Measurements from ENCODE around the gene TRIO.

Gene TRIO

DNA sequence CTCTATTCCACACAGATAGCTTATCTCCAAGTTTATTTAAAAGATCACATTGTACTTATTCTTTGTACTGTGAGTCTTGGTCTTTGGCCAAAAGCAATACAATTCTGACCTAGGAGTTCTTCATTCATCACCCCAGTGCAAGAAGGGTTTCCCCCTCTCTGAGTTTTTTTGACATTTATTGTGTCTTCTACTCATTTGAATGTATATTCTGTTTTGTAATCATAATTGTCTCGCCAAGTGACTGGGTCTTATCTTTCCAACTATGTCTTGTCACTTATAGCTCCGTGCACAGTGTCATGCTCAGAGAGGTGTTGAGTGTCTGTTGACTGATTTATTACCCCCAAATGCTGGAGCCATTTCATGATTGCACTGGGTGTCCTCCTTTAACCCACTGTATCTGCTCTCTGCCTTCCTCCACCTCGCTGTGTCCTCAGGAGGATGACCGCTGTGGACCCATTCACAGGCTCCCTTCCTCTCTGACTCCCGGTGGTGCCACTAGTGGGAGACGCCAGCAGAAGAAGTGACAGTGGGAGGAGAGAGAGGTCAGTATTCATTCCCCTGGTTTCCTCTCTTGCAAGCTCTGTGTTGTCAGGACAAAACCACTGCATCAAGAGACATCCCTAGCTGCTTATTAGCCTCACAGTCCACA, 11.2 kb upstream of the TRIO start:
- TF ChIP-seq, protein P1, sequence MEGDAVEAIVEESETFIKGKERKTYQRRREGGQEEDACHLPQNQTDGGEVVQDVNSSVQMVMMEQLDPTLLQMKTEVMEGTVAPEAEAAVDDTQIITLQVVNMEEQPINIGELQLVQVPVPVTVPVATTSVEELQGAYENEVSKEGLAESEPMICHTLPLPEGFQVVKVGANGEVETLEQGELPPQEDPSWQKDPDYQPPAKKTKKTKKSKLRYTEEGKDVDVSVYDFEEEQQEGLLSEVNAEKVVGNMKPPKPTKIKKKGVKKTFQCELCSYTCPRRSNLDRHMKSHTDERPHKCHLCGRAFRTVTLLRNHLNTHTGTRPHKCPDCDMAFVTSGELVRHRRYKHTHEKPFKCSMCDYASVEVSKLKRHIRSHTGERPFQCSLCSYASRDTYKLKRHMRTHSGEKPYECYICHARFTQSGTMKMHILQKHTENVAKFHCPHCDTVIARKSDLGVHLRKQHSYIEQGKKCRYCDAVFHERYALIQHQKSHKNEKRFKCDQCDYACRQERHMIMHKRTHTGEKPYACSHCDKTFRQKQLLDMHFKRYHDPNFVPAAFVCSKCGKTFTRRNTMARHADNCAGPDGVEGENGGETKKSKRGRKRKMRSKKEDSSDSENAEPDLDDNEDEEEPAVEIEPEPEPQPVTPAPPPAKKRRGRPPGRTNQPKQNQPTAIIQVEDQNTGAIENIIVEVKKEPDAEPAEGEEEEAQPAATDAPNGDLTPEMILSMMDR (conservative IDR thresholded peaks at IDR 0.05; ENCODE audit: low read depth, low read length): no peak
- H3K4me3 ChIP-seq (ENCODE audit: low read depth, low read length): no peak overlapping the region
- peak; percentile 48 for DNase-seq (ENCODE audit: low read depth)

DNA sequence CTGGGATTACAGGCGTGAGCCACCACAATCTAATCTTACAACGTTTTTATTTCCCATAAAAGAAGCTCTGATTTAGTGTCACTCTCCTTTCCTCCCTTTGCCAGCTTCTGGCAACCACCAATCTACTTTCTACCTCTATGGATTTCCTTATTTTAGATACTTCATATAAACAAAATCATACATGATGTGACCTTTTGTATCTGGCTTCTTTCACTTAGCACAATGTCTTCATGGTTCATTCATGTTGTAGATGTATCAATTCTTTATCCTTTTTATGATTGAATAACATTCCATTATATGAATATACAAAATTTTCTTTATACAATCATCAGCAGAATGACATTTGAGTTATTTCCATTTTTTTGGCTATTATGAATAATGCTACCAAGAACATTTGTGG, 9.7 kb upstream of the TRIO start:
- TF ChIP-seq, protein P1 (conservative IDR thresholded peaks at IDR 0.05; ENCODE audit: low read depth, low read length): no peak
- no peak for DNase-seq (ENCODE audit: low read depth)
- no peak overlapping the region for H3K4me3 ChIP-seq (ENCODE audit: low read depth, low read length)

DNA sequence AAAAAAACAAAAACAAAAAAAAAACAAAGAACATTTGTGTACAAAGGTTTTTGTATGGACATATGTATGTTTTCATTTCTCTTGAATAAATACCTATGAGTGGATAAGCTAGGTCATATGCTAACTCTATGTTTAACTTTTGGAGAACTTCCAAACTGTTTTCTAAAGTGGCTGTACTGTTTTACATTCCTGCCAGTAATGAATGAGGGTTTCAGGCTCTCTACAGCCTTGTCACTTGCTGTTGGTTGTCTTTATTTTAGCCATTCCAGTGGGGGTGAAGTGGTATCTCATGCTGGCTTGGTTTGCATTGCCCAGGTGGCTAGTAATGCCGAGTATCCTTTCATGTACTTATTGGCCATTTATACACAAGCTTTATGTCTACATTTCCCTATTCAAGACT, 9.1 kb upstream of the TRIO start:
- no peak overlapping the region for H3K4me3 ChIP-seq (ENCODE audit: low read depth, low read length)
- DNase-seq (ENCODE audit: low read depth): peak; percentile 46
- TF ChIP-seq, protein P1 (conservative IDR thresholded peaks at IDR 0.05; ENCODE audit: low read depth, low read length): no peak

DNA sequence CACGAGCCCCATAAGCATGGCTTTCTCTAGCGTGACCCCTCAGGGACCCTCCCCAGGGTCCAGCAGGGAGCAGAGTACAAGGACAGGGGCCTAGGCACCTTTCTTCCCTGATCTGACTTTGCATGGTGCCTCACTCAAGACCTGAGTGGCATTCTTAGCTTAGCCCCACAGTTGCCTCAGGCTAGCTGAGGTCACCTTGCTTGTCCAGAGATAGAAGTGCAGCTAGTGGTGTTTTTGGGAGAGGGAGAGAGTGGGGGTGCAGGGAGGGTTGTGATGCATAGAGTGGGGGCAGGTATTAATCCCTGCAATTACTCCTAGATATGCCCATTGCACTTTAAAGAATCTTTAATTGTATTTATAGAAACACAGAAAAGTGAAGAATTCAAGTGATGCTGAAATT, 8.4 kb upstream of the TRIO start:
- no peak for DNase-seq (ENCODE audit: low read depth)
- no peak overlapping the region for H3K4me3 ChIP-seq (ENCODE audit: low read depth, low read length)
- TF ChIP-seq, protein P1 (conservative IDR thresholded peaks at IDR 0.05; ENCODE audit: low read depth, low read length): no peak

DNA sequence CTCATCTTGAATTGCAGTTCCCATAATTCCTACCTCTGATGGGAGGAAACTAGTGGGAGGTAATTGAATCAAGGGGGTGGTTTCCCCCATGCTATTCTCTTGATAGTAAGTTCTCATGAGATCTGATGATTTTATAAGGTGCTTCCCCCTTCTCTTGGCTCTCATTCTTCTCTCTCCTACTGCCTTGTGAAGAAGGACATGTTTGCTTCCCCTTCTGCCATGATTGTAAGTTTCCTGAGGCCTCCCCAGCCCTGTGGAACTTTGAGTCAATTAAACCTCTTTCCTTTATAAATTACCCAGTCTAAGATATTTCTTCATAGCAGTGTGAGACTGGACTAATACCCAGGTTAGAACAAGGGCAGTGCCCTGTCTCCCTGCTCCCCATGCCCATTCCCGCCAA, 7.5 kb upstream of the TRIO start:
- H3K4me3 ChIP-seq (ENCODE audit: low read depth, low read length): no peak overlapping the region
- no peak for DNase-seq (ENCODE audit: low read depth)
- TF ChIP-seq, protein P1 (conservative IDR thresholded peaks at IDR 0.05; ENCODE audit: low read depth, low read length): no peak

DNA sequence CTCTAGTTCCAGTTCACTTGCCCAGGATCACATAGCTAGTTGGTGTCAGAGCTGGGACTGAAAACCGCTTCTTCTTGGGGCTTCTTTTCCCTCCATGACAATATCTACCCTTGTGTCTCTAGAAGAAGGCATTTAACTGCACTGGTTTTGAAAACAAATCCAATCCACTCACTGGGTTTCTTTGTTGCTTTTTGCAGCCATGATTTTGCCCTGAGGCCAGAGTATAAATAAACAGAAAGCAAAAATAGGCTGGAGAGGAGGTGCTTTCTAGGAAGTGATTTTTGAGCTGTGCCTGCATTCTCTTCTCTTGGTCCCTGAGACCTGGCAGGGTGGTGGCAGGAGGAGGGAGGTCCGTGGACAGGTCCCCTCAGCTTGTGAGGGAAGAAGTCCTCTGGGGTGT, 6.9 kb upstream of the TRIO start:
- H3K4me3 ChIP-seq (ENCODE audit: low read depth, low read length): no peak overlapping the region
- TF ChIP-seq, protein P1 (conservative IDR thresholded peaks at IDR 0.05; ENCODE audit: low read depth, low read length): no peak
- no peak for DNase-seq (ENCODE audit: low read depth)

Data from choroid plexus epithelial cell (primary cell).